Measurements from ENCODE around the gene RASSF1.
A peak's percentile ranks its signal among the peaks of the same experiment; 100 is the strongest.

The RASSF1 gene

DNA sequence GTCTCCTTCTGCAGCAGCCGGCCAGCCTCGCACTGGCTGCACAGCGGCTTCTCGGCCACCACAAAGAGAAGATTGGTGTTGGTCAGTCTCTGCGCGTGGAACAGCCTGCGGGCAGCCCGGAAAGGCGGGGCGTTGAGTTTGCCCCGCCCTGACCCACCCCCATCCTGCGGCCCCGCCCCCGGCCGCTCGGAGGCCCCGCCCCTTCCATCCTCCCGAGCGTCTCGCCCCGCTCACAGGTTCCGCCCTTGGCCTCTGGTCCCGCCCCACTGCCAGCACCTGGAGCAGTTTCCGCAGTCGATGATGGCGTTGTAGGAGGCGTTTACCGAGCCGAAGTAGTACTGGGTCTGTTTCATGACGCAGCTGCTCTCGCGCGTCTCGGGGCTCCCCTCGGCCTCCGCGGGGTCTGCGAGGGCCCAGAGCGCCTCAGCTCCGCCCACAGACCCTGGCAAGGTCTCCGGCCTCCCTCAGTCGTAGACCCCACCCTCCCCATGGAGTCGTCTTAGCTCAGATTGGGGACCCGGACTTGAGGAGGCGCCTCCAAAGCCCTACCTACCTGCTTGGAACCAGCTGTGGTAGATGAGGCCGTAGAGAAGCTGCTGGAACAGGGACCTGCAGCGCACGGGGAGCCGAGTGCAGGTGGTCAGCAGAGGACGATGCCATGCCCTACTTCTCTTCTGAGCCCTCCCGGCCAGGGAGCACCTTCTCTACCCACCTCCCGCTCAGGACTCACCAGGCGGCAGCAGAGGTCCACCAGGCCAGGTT is 24.6 kb upstream of the RASSF1 start:
- DNase-seq, result no peak

DNA sequence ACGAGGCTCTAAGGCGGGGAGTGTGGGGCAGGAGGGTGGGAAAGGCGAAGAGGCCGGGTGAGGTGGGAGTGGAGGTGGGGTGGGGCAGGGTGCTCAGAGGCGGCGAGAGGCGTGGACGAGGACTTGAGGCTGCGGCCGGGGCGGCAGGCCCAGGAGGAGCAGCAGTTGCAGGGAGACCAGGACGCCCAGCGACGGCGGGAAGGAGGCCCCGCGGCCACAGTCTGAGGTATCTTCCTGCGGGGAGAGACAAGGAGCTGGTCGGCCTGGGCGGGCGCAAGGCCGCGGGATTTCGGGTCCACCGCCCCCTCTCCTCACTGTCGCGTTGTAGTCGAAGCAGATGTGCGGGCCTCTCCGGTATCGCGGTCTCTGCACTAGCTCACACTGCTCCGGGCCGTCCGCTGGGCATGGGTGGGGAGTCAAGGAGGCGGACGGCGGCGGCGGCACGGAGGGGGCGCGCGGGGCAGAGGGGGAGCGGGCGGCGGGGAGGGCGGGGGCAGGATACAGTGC is 24.0 kb upstream of the RASSF1 start:
- no peak for DNase-seq

DNA sequence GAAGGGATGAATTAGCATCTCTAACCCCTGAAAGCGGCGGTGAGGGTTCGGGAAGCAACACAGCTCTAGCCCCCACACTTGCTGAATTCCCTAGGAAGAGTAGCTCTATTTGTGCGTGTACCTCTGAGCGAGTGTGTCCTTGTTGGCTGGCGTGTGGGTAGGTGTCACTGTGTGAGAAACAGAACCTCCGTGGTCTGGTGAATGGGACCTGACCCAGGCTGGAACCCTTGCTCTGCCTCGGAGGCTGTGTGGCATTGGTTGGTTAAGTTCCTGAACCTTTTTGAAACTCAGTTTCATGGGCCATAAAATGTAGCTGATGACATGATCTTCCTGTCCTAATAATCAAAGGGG is 19.1 kb upstream of the RASSF1 start:
- no peak for DNase-seq

DNA sequence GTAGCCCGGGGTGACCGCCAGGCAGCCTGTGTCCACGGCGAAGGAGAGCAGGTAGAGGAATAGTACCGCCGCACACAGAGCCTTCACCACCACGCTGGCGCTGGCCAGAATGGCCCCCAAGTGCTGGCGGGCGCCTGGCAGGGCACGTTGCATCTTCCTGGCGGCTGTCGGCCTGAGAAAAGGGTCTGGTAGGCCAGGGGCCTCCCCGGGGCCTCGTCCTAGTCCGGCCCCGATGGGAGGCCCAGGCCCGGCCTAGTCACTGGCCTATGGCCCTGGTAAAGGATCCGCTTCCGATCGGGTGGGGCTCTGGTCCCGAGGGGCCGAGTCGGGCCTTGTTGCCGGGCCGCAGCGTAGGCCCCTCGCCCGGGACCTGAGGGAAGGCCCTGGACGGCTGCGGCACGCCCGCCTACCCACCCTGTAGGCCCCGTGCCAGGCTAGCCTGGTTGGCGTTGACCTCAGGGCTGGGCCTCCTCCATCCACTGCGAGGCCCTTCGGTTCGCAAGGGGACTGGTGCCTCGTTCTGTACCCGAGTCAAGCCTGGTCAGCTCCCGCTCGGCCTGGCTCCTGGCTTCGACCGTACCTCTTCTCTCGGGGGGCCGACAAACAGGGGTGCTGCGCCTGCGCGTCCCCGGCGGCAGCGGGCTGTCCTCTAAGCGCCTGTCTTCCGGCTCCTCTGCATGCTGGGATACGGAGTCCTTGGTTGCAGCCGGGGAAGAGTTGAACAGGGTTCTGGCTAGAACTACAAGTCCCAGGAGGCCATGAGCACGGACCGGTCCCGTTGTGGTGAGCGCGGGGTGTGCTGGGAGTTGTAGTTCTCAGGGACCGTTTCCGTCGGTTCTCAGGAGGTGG is 18.5 kb upstream of the RASSF1 start, which contains the start of gene TMEM115:
TMEM115 (minus strand) TSS at position 611 of the 849 bp plus-strand sequence; CDS start at position 153, 458 bp downstream.
- peak; percentile 76 for DNase-seq

DNA sequence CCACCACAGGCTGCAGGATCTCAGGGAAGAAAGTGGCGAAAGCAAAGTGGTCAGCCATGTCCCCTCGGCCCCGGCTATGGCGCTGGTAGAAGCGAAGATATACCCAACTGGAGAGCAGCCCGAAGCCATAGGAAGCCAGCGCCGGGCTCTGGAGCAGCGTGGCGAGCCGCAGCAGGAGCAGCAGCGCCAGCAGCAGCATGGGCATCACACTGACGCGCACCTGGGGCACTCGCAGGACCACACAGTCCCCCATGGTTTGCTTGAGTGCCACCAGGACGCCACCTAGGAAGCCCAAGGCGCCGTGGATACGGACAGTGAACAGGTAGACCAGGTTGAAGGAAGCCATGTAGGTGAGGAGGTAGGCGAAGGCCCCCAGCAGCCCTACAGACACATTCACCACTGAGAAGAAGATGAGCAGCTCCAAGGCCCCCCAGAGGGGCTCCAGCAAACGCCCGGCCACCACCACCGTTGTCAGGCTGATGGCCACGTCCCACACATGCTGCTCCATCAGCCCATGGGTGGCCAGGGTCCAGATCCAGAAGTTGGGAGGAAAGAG is 17.8 kb upstream of the RASSF1 start:
- DNase-seq, result no peak

DNA sequence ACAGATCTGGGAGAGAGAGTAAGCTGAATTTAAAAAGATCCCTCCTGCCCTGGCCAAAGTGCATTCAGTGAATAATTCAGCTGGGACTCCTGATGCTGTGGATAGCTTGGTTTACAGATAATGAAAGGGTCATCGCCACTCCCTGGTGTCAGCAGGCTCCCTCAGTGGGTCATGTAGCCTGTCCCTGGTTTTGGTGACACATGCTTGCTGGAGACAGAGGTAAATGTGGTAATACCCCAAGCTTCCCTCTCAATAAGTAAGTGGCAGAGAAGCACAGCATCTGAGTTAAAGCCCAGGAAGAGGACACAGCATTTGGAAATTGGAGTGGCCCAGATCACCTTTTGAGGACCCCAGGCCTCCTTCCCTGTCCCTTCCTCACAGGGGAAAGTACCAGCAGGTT is 16.8 kb upstream of the RASSF1 start:
- no peak for DNase-seq

DNA sequence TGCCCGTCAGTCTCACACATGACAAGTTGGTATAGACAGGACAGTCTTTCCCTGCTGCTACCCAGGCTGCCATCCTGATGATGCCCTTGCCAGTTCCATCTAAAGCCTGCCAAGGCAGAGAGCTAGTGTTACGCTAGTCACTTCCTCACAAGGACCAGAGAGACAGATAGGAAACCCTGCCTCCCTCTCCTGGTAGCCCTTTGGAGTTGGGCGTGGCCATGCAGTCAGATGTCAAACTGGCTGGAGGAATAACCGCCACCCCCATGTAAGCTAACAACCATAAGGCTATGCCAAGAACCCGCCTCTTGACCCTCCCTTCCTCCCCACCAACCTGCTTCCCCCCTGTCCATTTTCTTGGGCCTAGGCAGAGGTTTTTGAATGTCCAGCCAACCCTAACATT is 15.9 kb upstream of the RASSF1 start:
- DNase-seq, result no peak

DNA sequence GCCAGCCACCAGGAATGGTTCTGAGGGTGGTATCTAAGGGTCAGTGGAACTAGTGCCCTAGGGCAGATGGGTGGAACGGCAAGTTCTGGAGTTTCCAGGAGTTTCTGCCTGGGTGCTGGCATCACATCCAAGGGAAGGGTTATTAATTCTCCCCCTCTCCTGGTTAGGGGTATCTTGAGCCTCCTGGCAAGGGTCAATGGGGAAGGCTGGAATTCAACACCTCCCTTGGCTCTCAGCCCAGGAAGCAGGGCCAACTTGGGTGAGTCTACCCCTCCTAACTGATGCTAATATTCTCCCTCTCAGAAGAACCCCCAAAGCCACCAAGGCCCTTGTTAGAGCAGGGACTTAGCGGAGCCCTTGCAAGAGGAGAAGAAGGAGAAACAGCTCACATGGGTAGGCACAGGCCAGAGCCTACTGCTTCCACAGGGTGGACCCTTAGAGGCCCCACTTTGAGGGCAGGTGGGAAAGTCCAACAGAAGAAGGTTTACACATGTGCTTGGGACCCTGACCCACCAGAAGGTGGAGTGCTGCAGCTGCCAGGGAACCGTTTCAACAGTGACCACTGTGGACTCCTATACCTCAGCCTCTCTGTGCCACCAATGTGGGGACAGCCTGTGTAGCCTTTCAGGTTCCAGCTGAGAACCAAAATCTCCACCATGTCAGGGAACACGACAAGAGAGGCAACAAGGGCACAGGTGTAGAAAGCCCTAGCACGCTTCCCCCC is 15.4 kb upstream of the RASSF1 start:
- DNase-seq, result no peak

DNA sequence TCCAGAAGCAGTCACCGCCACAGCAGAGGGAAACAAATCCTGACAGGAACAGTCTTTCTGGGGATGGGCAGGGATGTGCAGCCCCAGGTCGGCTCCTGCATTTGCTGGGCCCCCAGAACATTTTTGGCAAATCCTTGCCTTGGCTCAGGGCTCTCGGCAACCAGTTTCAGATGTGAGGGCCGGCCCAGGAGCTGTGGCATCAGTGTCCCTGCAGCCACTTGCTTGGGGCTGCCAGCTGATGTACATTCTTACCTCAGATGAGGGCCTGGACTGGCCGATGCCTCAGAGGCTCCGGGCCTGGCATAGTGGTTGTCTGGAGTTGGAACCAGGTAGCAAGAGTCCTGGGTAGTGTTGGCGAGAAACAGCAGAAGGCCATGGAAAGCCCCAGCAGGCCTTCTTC is 14.2 kb upstream of the RASSF1 start:
- no peak for DNase-seq

DNA sequence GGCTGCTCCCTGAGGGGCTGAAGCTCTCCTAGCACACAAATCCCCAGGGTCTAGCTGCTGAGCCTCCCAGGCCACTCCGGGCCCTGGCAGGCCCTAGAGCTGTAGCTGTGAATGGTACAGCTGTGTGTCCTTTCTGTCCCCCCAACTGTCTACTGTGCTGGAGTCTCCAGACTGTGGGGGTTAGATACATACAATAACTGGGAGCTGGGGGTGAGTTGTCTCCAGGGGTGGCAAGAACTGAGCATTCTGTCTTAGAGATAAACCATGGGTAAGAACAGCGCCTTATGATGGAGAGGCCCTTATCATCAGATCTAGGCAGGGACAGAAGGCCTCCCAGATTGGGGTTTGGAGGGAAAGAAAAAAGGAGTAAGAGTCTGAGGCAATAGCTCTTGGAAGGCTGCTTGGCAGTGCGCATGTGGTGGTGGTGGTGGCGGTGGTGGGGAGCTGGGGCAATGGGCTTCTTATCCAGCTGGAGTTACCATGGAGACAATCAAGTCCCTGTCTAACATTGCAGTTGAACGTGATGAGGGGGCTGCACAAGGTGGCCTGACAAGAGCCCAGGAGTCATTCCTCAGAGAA is 13.6 kb upstream of the RASSF1 start:
- DNase-seq, result no peak

DNA sequence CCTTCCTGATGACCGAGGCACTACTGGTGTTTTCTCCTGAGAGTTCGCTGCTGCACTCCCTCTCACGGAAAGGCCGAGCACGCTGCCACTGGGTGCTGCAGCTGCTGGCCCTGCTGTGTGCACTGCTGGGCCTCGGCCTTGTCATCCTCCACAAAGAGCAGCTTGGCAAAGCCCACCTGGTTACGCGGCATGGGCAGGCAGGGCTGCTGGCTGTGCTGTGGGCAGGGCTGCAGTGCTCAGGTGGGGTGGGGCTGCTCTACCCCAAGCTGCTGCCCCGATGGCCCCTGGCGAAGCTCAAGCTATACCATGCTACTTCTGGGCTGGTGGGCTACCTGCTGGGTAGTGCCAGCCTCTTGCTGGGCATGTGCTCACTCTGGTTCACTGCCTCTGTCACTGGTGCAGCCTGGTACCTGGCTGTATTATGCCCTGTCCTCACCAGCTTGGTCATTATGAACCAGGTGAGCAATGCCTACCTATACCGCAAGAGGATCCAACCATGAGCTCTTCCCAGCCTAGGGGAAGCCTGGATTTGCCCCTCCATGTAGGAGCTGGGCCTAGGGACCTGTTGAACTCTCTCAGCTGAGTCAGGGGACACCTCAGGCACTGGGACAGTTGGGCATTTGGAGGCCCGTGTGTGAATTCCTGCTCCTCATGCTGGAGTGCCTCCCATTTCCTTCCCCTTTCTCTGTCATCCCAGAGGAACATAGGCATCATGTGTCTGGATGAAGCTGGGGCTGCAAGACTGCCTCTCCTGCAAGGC is 12.8 kb upstream of the RASSF1 start:
- DNase-seq, result no peak

DNA sequence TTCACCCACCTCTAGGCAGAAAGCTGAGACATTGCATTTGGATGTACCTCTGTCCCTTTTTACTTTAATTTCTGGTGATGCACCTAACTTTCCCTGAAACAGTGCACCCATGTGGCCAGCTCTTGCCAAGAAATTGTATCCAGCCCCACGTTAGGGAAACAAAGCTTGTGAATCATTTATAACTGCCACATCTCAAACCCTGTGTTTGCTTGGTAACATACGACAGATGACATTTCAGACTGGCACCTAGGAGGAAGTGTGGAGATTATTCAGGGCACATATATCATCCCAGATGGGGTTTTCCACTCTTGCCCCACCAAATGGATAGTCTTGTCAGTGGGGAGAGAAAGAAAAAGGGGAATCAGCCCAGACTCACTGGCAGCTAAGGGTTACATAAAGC is 12.1 kb upstream of the RASSF1 start:
- DNase-seq, result no peak

DNA sequence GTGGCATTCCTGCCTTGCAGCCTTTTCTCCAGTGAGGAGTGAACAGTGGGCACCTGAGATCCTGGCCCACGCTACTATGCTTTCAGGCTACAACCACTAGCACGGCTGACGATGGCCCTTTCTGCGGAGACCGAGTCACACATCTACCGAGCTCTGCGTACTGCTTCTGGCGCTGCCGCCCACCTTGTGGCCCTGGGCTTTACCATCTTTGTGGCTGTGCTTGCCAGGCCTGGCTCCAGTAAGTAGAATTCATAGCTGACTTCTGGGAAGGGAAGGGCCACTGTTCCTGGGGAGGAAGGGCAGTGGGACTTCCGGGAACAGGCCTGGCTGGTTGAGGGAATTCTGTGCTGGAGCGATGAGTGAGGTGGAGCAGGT is 10.7 kb upstream of the RASSF1 start:
- DNase-seq, result no peak

DNA sequence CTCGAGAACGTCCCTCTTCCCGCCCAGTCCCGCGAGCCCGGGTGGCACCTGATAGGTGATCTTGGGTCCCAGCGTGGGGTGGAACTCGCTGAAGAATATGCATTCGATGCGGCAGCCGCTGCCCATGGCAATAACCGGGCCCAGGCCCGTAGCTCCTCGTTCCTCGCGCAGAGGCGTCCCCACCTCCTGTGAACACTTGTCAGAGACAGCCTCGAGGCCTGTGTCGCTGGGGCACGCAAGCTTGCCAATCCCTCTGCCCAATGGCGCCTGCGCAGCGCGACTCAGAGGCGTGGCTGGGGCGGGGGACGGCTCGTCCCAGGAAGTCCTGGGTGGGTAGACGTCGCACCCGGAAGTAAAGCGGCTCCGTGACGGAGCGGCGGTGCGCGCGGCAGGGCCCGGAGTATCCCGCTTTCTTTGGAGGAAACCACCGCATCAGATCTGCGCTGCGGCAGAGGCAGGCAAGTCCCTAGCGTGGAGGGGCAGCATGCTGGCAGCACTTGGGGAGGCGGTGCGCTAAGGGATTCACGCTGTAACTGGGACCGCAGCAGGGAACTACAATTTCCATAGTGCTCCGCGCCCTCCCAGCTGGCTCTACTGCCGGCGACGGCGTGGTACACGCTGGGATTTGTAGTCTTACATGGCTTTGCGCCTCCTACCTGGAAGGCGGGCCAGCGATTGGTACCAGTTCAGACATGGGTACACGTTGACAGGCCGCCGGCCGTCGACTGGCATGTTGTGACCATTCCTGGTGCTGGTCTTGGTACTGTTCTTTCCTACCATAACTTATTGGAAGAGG is 10.1 kb upstream of the RASSF1 start, which contains the start of the genes CYB561D2 and NPRL2:
CYB561D2 (plus strand) TSS at position 336 of the 796 bp plus-strand sequence. CDS start 572 bp downstream, outside the sequence.
NPRL2 (minus strand) TSS at position 249 of the 796 bp plus-strand sequence; CDS start at position 126, 123 bp downstream.
- DNase-seq, result peak; percentile 93

DNA sequence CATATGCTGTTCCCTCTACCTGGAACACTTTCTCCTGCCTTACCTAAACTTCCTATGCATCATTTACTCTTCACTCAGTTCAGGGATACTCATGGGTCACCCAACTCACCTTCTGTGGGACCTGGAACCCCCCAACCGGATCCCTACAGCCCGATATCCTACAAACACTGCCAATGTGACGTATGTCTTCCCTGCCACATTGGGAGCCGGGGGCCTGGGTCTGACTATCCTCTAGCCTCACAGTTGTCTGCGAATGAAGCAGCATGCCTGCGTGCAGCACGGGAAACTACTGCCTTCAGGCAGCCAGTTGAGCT is 9.5 kb upstream of the RASSF1 start:
- no peak for DNase-seq

DNA sequence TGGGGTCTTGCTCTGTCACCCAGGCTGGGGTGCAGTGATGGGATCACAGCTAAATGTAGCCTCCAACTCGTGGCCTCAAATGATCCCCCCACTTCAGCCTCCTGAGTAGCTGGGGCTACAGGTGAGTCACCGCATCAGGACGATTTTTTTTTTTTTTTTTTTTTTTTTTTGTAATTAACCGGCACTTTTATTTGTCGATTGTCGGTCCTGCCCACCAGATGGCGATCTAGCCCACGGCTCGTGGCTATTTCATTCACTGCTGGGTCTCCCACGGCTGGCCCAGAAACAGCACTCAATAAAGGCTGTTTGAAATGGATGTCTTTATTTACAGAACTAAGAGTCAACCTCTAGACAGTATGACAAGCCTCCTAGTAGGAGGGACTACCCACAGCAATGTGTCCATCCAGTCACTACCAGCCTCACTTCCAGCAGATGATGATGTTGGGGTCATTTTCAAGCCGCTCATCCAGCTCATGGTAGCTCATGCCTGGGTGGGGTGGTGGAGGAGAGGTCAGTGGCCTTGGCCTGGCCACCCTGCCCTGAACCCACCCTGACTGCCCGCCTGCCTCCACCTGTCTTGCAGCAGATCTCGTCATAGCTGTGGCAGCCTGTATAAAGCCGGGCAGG is 6.7 kb upstream of the RASSF1 start:
- DNase-seq, result peak; percentile 29

DNA sequence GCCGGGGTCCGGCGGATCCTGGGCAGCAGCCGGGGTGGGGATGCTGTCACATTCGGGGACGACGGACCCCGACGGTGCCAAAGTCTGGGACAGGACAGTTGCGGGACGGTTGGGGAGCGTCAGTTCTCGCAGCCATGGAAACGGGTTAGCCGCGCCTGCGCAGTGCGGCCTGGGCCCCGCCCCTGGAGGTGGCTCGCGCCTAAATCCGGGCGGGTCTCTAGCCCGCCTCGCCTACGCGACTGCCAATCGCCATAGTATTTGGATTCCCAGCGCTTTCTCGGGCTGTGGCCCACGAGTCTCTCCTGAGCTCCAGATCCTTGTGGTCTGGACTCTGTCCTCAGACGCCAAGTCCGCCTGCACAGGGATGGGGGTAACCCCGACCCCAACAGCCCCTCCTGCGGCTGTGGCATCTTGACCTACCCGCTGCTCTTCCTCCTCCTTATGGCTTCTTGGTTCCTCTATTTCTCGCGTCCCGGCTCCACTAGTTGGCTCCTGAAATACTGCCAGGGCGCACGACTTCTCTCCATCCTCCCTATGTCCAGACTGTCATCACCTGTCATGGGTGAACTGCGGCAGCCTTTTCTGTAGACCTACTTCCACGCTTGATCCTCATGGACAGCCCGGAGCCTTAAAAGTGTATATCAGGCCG is 5.1 kb upstream of the RASSF1 start, which contains the start of gene ZMYND10:
ZMYND10 (minus strand) TSS at position 147 of the 649 bp plus-strand sequence. CDS start 153 bp downstream, outside the sequence.
- no peak for DNase-seq

DNA sequence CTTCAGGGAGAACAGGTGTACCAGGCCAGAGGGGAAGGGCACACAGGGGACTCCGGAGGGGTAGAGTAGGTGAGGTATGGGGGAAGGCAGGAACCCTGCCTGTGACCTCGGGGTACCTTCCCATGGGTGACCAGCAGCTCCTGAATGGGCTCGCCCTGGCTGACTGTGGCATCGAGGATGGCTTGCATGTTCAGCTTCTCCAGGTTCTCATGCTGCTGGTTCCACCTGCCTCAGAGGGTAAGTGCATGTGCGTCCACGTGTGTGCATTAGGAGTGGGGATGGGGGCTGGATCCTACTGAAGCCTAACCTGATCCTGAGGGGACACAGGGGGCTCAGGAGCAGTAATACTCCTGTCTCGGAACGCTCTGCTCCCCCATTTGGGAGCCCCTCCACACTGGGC is 4.4 kb upstream of the RASSF1 start:
- no peak for DNase-seq

DNA sequence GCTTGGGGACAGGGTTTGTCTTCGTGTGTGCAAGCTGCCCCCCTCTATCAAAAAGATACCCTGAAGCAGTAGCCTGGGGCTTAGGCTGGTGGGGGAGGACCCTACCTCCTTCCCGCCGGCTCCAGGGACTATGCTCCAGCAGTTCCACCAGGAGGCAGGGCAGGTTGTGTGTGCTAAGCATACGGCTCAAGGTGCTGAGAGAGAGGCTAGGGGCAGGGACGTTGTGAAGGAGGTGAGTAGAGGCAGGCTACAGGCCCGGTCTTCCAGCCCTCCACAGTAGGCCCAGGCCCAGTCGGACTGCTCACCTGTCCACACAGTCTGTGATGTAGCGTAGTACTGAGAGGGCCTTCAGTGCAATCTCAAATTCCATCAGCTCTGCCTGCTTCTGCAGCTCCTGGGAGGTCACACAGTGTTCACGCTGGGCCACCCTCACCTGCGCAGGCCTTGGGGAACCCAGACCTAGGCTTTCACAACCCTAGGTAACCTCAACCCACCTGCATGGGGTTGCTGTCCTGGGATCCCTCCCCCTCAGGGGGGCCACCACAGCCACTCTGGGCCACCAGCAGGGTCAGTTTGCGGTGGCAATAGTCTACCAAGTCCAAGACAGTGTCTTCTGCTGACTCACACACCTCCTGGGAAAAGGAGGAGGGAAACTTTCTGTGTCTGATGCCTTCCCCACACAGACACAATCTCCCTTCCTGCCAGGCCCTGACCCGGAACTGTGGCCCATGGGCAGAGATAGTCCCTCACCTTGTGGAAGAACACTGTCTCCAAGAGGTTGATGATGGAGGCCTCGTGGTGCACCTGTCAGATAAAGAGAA is 2.4 kb upstream of the RASSF1 start:
- DNase-seq, result no peak

Measured in KG1 (cell line).